Measurements from ENCODE around the gene API5.

Gene API5

GRCh38 chr11:43358801-43359421, 47.1 kb downstream of the API5 start, which contains the start of gene TTC17:
Gene TTC17, plus strand, starts transcription at chr11:43358920. Its CDS starts 35 bp downstream, at chr11:43358955.
- peak; percentile 89 for DNase-seq (ENCODE audit: insufficient read length, low spot score)

GRCh38 chr11:43359422-43359818, 47.6 kb downstream of the API5 start:
- DNase-seq (ENCODE audit: insufficient read length, low spot score) (peak; percentile 25), FAIRE-seq (peak; percentile 55)

More at GRCh38 chr11:43358801-43359421, 47.1 kb downstream of the API5 start, which contains the start of gene TTC17:
- peak; percentile 77 for FAIRE-seq

DNA sequence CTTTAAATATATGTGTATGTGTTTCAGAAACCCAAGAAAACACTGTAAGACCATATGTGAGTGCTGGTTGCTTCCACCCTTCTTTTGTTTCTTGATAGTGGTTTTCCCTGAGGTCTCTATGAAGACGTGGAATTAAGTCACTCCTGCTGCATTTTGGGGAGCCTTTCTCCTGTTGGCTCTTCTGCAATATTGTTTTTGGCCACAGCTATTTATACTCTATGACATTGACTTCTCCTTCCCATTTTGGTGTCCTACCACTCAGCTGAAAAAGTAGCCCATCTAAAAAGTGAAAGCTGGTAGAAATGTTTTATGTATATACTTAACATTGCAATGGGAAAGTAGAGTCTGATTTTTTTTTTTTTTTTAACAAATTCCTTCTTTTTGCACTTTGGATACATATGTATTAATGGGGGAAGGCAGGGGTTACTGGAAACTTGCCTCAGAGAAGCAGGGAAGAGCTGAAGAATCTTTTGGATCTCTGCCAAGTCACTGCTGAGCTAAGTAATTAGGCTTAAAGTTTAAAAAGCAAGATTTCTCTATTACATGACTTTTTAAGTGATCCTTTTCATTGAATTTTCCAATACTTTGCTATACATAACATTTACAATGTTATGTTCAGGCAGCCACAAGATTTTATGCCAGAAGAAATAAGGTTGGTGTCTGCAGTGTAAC, 48.7 kb downstream of the API5 start:
- no peak for DNase-seq (ENCODE audit: insufficient read length, low spot score)

GRCh38 chr11:43366677-43367076, 54.9 kb downstream of the API5 start:
- FAIRE-seq (no peak), DNase-seq (ENCODE audit: insufficient read length, low spot score) (no peak)

More for the DNA sequence above, 48.7 kb downstream of the API5 start:
- no peak for FAIRE-seq

DNA sequence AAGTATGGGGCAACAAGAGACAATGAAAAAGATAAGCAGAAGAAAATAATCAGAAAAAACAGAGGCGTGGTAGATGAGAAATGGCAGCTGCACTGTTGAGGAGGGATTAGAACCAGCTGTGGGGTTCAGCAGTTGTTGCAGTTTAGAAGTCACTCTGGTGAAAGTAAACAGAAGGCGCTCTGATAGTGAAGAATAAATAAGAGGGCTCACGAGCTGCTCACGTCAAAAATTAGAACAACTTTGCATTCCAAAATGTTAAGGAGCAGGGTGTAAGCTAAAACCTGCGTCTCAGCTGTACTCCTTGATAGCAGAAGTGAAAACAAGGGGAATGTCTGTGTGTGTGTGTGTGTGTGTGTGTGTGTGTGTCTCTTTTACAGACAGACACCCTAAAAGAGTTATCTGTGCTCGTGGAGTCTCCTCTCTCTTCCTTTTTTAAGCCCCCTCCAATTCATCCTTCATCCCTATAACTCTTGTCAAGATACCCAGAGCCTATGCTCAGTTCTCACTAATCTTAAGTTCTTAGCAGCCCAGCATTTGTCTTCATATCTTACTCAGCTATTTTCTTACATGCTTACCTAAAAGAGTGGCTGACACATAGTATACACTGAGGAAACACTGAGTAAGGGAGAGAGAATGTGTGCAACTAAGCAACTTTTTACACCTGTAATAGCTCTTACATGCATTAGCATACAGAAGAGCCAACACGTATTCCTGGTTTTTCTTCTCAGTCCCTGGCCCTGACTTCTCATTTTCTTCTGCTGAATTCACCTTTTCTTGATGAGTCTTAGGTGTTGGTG, 55.8 kb downstream of the API5 start:
- no peak for FAIRE-seq

GRCh38 chr11:43376065-43376464, 64.3 kb downstream of the API5 start:
- FAIRE-seq (no peak), DNase-seq (ENCODE audit: insufficient read length, low spot score) (no peak)

More for the DNA sequence above, 55.8 kb downstream of the API5 start:
- DNase-seq (ENCODE audit: insufficient read length, low spot score), result no peak

GRCh38 chr11:43376594-43376993, 64.8 kb downstream of the API5 start:
- FAIRE-seq, result no peak

GRCh38 chr11:43377389-43377788, 65.6 kb downstream of the API5 start:
- no peak for FAIRE-seq
- DNase-seq (ENCODE audit: insufficient read length, low spot score), result no peak

More at GRCh38 chr11:43376594-43376993, 64.8 kb downstream of the API5 start:
- no peak for DNase-seq (ENCODE audit: insufficient read length, low spot score)

- FAIRE-seq, result no peak
- no peak for DNase-seq (ENCODE audit: insufficient read length, low spot score)
Observed at GRCh38 chr11:43378897-43379296, 67.1 kb downstream of the API5 start.

DNA sequence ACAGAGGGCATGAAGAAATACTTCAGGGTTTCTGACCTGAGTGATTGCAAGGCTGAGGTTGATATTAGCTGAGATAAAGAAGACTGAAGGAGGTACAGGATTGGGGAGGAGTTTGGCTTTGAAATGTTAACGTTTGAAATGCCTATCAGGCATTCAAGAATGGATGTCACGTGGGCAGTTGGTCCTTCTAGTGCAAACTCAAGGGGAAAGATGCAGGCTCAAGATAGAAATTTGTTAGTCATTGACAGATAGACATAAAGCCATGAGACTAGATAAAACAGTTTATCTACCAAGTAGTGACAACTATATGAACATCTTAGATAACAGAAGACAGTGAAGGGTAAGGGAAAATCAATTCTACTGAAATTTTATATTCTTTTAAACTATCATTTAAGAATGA, 70.0 kb downstream of the API5 start:
- DNase-seq (ENCODE audit: insufficient read length, low spot score) (no peak), FAIRE-seq (no peak)

- FAIRE-seq, result no peak
- DNase-seq (ENCODE audit: insufficient read length, low spot score), result no peak
Observed at GRCh38 chr11:43382614-43383013, 70.8 kb downstream of the API5 start.

GRCh38 chr11:43384393-43384792, 72.6 kb downstream of the API5 start:
- FAIRE-seq (no peak), DNase-seq (ENCODE audit: insufficient read length, low spot score) (no peak)

GRCh38 chr11:43392713-43393112, 80.9 kb downstream of the API5 start:
- DNase-seq (ENCODE audit: insufficient read length, low spot score), result no peak
- FAIRE-seq, result no peak

GRCh38 chr11:43393765-43394355, 82.1 kb downstream of the API5 start:
- DNase-seq (ENCODE audit: insufficient read length, low spot score), result no peak
- FAIRE-seq, result no peak

Measured in HTR-8/SVneo (cell line).